ENCODE data around the gene SPTBN5. TPM values are rescaled to one million over a fixed set of nuclear protein-coding genes. Genes with fewer than 3 reads are reported as not detected.

The SPTBN5 gene
- polyA plus RNA-seq, 1 donor = 1.7 TPM

- Histone ChIP-seq H3K27ac (ENCODE audit: low read length) (no peak overlapping the region), H3K4me1 (ENCODE audit: control insufficient read depth, insufficient read depth, low read length) (peaks cover 24% of the 10 kb centered on the region), H3K4me3 (ENCODE audit: low read length) (no peak overlapping the region), H3K36me3 (ENCODE audit: control insufficient read depth, insufficient read depth, low read length) (peaks cover 8% of the 10 kb centered on the region), H3K27me3 (ENCODE audit: control insufficient read depth, insufficient read depth, low read length) (no peaks in the 10 kb centered on the region), H3K9me3 (ENCODE audit: control insufficient read depth, low read depth, low read length) (no peaks in the 10 kb centered on the region)
- WGBS (ENCODE audit: insufficient coverage, low lambda C conversion rate) = 40% methylated on average over 1 of the region's 4 CpGs
- no peak for DNase-seq
Measured at GRCh38 chr15:41934843-41935242, 41.0 kb upstream of the SPTBN5 start.

- Histone ChIP-seq H3K27ac (ENCODE audit: low read length) (no peak overlapping the region), H3K27me3 (ENCODE audit: control insufficient read depth, insufficient read depth, low read length) (no peaks in the 10 kb centered on the region), H3K4me1 (ENCODE audit: control insufficient read depth, insufficient read depth, low read length) (peaks cover 26% of the 10 kb centered on the region), H3K9me3 (ENCODE audit: control insufficient read depth, low read depth, low read length) (no peaks in the 10 kb centered on the region), H3K4me3 (ENCODE audit: low read length) (no peak overlapping the region), H3K36me3 (ENCODE audit: control insufficient read depth, insufficient read depth, low read length) (peaks cover 7% of the 10 kb centered on the region)
- peak in 1 of 2 donors; percentile 46 for DNase-seq
- no CpG with 5 or more reads among the region's 10 CpGs for WGBS (ENCODE audit: insufficient coverage, low lambda C conversion rate)
Measured at GRCh38 chr15:41933771-41934170, 39.9 kb upstream of the SPTBN5 start.

- H3K4me1 ChIP-seq (ENCODE audit: control insufficient read depth, insufficient read depth, low read length) = peaks cover 30% of the 10 kb centered on the region
- no peaks in the 10 kb centered on the region for H3K27me3 ChIP-seq (ENCODE audit: control insufficient read depth, insufficient read depth, low read length)
- WGBS (ENCODE audit: insufficient coverage, low lambda C conversion rate) = no CpG with 5 or more reads among the region's 7 CpGs
- no peak overlapping the region for H3K27ac ChIP-seq (ENCODE audit: low read length)
- no peak overlapping the region for H3K4me3 ChIP-seq (ENCODE audit: low read length)
- H3K36me3 ChIP-seq (ENCODE audit: control insufficient read depth, insufficient read depth, low read length) = peaks cover 7% of the 10 kb centered on the region
- DNase-seq = no peak
- no peaks in the 10 kb centered on the region for H3K9me3 ChIP-seq (ENCODE audit: control insufficient read depth, low read depth, low read length)
Measured at GRCh38 chr15:41933326-41933725, 39.5 kb upstream of the SPTBN5 start.

DNA sequence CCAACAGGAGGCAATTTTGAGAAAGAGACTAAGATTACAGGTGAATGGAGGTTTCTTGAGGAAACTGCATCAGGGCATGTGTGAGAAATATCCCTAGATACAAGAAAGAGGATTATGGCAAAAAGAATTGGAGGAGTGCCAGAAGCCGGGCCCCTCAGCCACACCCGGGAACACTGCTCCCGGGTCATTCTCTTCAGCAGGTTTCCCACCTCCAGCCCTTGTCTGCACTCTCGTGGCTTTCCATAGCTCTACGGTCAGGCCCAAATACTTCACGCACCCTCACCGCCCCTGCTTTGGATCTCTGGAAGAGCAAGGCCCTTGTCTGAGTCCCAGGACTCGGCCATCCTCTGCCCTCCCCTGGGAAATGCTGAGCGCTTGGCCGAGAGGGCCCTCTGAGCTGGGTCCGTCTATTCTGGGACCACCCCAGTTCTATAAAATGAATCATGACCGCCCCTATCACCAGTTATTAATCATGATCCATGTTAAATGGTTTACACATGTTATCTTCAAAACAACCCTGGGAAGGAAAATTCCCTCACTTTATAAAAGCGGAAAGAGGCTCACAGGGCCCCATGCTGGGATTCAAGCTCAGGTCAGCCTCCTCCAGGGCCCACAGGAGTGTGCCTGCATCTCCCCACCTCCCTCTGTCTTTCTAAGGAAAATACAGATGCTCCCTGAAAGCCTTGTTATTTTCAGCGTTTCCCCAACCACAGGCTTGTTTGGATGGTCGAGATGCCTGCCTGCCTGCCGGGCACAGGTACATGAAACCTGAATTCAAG is 38.8 kb upstream of the SPTBN5 start:
- Histone ChIP-seq H3K27me3 (ENCODE audit: control insufficient read depth, insufficient read depth, low read length) (no peaks in the 10 kb centered on the region), H3K4me3 (ENCODE audit: low read length) (no peak overlapping the region), H3K4me1 (ENCODE audit: control insufficient read depth, insufficient read depth, low read length) (peaks cover 34% of the 10 kb centered on the region), H3K9me3 (ENCODE audit: control insufficient read depth, low read depth, low read length) (no peaks in the 10 kb centered on the region), H3K27ac (ENCODE audit: low read length) (no peak overlapping the region), H3K36me3 (ENCODE audit: control insufficient read depth, insufficient read depth, low read length) (peaks cover 4% of the 10 kb centered on the region)
- 20% methylated on average over 2 of the region's 16 CpGs for WGBS (ENCODE audit: insufficient coverage, low lambda C conversion rate)
- DNase-seq = peak in 1 of 2 donors; percentile 51

GRCh38 chr15:41932101-41932500 is 38.2 kb upstream of the SPTBN5 start:
- Histone ChIP-seq H3K4me3 (ENCODE audit: low read length) (no peak overlapping the region), H3K4me1 (ENCODE audit: control insufficient read depth, insufficient read depth, low read length) (peaks cover 35% of the 10 kb centered on the region), H3K9me3 (ENCODE audit: control insufficient read depth, low read depth, low read length) (no peaks in the 10 kb centered on the region), H3K27me3 (ENCODE audit: control insufficient read depth, insufficient read depth, low read length) (no peaks in the 10 kb centered on the region), H3K36me3 (ENCODE audit: control insufficient read depth, insufficient read depth, low read length) (peaks cover 4% of the 10 kb centered on the region), H3K27ac (ENCODE audit: low read length) (no peak overlapping the region)
- DNase-seq = no peak
- WGBS (ENCODE audit: insufficient coverage, low lambda C conversion rate) = no CpG with 5 or more reads among the region's 9 CpGs

DNA sequence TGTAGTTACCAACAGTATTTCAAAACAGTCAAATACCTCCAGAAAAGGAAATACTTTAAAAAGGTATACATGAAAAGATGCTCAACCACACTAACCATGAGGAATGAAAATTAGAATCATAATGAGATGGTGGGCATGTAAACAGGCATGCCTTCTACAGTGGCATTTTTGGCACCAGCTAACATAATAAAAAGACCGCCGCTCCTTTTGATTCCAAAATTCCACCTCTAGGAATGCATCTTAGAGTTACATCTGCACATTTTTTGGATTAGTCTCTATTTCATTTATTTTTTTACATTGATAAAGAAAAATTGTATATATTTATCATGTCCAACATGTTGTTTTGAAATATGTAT is 37.0 kb upstream of the SPTBN5 start:
- DNase-seq = no peak
- Histone ChIP-seq H3K9me3 (ENCODE audit: control insufficient read depth, low read depth, low read length) (no peaks in the 10 kb centered on the region), H3K4me1 (ENCODE audit: control insufficient read depth, insufficient read depth, low read length) (peaks cover 46% of the 10 kb centered on the region), H3K27ac (ENCODE audit: low read length) (no peak overlapping the region), H3K4me3 (ENCODE audit: low read length) (no peak overlapping the region), H3K27me3 (ENCODE audit: control insufficient read depth, insufficient read depth, low read length) (no peaks in the 10 kb centered on the region), H3K36me3 (ENCODE audit: control insufficient read depth, insufficient read depth, low read length) (peaks cover 2% of the 10 kb centered on the region)
- no CpG with 5 or more reads among the region's 2 CpGs for WGBS (ENCODE audit: insufficient coverage, low lambda C conversion rate)

- 90% methylated on average over 2 of the region's 8 CpGs for WGBS (ENCODE audit: insufficient coverage, low lambda C conversion rate)
- no peak overlapping the region for H3K4me3 ChIP-seq (ENCODE audit: low read length)
- H3K9me3 ChIP-seq (ENCODE audit: control insufficient read depth, low read depth, low read length) = no peaks in the 10 kb centered on the region
- no peaks in the 10 kb centered on the region for H3K36me3 ChIP-seq (ENCODE audit: control insufficient read depth, insufficient read depth, low read length)
- DNase-seq = peak in 1 of 2 donors; percentile 72
- no peaks in the 10 kb centered on the region for H3K27me3 ChIP-seq (ENCODE audit: control insufficient read depth, insufficient read depth, low read length)
- no peak overlapping the region for H3K27ac ChIP-seq (ENCODE audit: low read length)
- peaks cover 48% of the 10 kb centered on the region for H3K4me1 ChIP-seq (ENCODE audit: control insufficient read depth, insufficient read depth, low read length)
Measured at GRCh38 chr15:41930221-41930866, 36.5 kb upstream of the SPTBN5 start.

DNA sequence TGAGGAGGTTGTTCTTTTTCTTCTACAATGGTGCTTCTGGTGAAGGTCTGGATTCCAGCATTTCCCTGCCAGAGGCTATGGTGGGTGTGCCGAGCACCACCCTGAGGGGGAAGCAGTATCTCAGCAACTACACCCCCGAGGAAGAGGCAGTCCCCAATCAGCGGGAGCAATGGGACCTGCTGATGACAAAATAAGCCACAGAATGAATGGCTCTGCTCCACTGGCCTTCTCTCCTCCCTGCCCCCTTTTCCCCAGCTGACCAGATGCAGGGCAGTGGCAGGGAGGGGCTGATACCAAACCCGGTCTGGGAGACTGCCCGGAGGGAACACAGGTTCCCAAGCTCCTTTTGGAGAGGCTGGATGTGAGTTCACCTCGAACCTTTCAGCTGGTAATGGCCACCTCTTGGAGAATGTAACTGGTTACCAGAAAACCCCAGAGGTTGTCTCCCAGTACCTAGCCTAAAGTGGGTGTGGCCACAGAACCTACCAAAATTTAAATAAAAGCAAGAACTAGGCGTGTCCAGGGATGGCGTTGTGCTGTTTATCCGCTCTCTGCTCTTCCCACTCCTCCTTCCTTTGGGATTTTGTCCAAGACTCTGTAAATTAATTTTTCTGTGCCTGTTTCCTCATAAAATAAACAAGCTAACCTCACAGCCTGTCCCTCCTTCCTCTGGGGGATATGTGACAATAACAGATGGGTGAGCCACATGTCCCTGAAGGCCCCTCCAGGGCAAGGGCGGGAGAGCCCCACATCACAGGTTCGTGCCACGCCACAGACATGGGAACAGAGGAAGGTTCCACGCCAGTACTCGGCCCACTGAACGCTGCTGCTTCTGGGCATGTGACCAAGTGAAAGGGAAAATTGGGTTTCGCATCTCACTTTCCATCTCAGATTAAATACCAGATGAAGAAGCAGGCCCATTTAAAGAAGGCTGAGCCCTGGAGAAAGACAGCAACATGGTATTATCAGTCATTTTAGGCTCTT is 35.1 kb upstream of the SPTBN5 start:
- Histone ChIP-seq H3K4me3 (ENCODE audit: low read length) (no peak overlapping the region), H3K36me3 (ENCODE audit: control insufficient read depth, insufficient read depth, low read length) (peaks cover 6% of the 10 kb centered on the region), H3K4me1 (ENCODE audit: control insufficient read depth, insufficient read depth, low read length) (peaks cover 42% of the 10 kb centered on the region), H3K9me3 (ENCODE audit: control insufficient read depth, low read depth, low read length) (no peaks in the 10 kb centered on the region), H3K27me3 (ENCODE audit: control insufficient read depth, insufficient read depth, low read length) (no peaks in the 10 kb centered on the region), H3K27ac (ENCODE audit: low read length) (no peak overlapping the region)
- 66% methylated on average over 3 of the region's 16 CpGs for WGBS (ENCODE audit: insufficient coverage, low lambda C conversion rate)
- no peak for DNase-seq

DNA sequence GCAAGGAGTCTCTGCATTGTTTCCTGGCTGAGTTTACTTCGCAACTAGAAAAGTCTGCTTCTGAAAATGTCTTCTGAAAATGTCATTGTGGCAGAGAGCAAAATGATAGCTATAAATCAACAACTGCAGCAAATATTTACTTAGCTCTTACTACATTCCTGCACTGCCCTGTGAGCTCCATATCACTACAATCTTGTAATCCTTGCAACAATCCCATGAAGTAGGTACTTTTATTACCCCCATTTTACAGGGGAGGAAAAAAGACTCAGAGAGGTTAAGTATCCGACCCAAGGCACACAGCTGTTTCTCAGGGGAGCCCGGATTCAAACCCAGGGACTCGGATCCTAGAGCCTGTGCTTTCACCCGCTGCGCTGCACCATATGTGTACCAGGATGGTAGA is 34.2 kb upstream of the SPTBN5 start:
- H3K27me3 ChIP-seq (ENCODE audit: control insufficient read depth, insufficient read depth, low read length) = no peaks in the 10 kb centered on the region
- peaks cover 9% of the 10 kb centered on the region for H3K36me3 ChIP-seq (ENCODE audit: control insufficient read depth, insufficient read depth, low read length)
- H3K4me3 ChIP-seq (ENCODE audit: low read length) = no peak overlapping the region
- no CpG with 5 or more reads among the region's 6 CpGs for WGBS (ENCODE audit: insufficient coverage, low lambda C conversion rate)
- no peaks in the 10 kb centered on the region for H3K9me3 ChIP-seq (ENCODE audit: control insufficient read depth, low read depth, low read length)
- DNase-seq = peak in 1 of 2 donors; percentile 49
- H3K27ac ChIP-seq (ENCODE audit: low read length) = peak overlapping the region; percentile 26
- peaks cover 38% of the 10 kb centered on the region for H3K4me1 ChIP-seq (ENCODE audit: control insufficient read depth, insufficient read depth, low read length)

DNA sequence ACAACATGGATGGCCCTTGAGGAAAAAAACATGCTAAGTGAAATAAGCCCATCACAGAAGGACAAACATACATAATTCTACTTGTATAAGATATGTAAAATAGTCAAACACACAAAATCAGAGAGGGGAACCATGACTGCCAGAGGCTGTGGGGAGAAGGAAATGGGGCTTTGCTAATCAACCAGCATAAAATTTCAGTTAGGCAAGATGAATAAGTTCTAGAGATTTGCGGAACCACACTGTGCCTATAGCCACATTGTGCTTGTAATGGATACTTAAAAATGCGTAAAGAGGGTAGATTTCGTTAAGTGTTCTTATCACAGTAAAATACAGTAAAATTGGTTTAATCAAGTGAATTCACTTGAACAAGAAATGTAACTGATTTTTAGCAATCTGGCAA is 33.7 kb upstream of the SPTBN5 start:
- Histone ChIP-seq H3K4me3 (ENCODE audit: low read length) (no peak overlapping the region), H3K36me3 (ENCODE audit: control insufficient read depth, insufficient read depth, low read length) (peaks cover 9% of the 10 kb centered on the region), H3K27ac (ENCODE audit: low read length) (peak overlapping the region; percentile 26), H3K9me3 (ENCODE audit: control insufficient read depth, low read depth, low read length) (no peaks in the 10 kb centered on the region), H3K4me1 (ENCODE audit: control insufficient read depth, insufficient read depth, low read length) (peaks cover 33% of the 10 kb centered on the region), H3K27me3 (ENCODE audit: control insufficient read depth, insufficient read depth, low read length) (no peaks in the 10 kb centered on the region)
- DNase-seq = no peak
- no CpG with 5 or more reads among the region's 3 CpGs for WGBS (ENCODE audit: insufficient coverage, low lambda C conversion rate)
